IMR-90 (cell line): ENCODE results near the gene DRAP1. TPM values are rescaled to one million over a fixed set of nuclear protein-coding genes. Genes with fewer than 3 reads are reported as not detected.

ENCODE experiments used
- ATAC-seq: fragments of 200-7000 bp; cut with Tn5 transposase; 2 replicates; pipeline ENCODE4 v1.9.1; 2020; ENCODE audit warnings: low read depth, mild to moderate bottlenecking, moderate library complexity
- BruUV-seq: library from RNA; stranded (reverse); fragments of 400-500 nt; replicated peaks from 2 replicates; lab custom pipeline; 2021; lab: Mats Ljungman, UMichigan
- CTCF ChIA-PET: fragments of 300-600 bp; formaldehyde crosslinking; extraction: SDS; loops from one replicate; lab custom pipeline; 2021; ENCODE audit warnings: antibody characterized with exemption; lab: Yijun Ruan, JAX
- POLR2A ChIA-PET: fragments of 300-600 bp; sonication (Branson Sonifier 250); formaldehyde crosslinking; loops from one replicate; lab custom pipeline; 2022; ENCODE audit warnings: antibody characterized with exemption; ENCODE audit not compliant: unreplicated experiment; lab: Charles Lee
- DNase-seq: peaks from one replicate; pipeline ENCODE4 v3.0.0; 2013
- H2AFZ ChIP-seq: replicated peaks from 2 replicates; pipeline ENCODE3; 2013; ENCODE audit warnings: low read length, mild to moderate bottlenecking; ENCODE audit not compliant: poor library complexity
- H2AK5ac ChIP-seq: 2 replicates; pipeline ENCODE4 v1.6.1; 2013; ENCODE audit warnings: low read depth, low read length, inconsistent platforms
- H2AK9ac ChIP-seq: replicated peaks from 2 replicates; pipeline ENCODE3; 2013; ENCODE audit warnings: mild to moderate bottlenecking, low read depth, low read length, moderate library complexity; ENCODE audit not compliant: poor library complexity
- H2BK120ac ChIP-seq: 2 replicates; pipeline ENCODE4 v1.6.1; 2013; ENCODE audit warnings: low read depth, low read length, inconsistent platforms
- H2BK15ac ChIP-seq: 3 replicates; pipeline ENCODE4 v1.6.1; 2013; ENCODE audit warnings: low read depth, low read length, inconsistent platforms
- H2BK20ac ChIP-seq: 2 replicates; pipeline ENCODE4 v1.6.1; 2013; ENCODE audit warnings: low read depth, mild to moderate bottlenecking, inconsistent platforms, low read length, moderate library complexity
- H2BK5ac ChIP-seq: 2 replicates; pipeline ENCODE4 v1.6.1; 2013; ENCODE audit warnings: mild to moderate bottlenecking, low read depth, low read length, inconsistent platforms; ENCODE audit not compliant: poor library complexity, severe bottlenecking
- H3K14ac ChIP-seq: replicated peaks from 2 replicates; pipeline ENCODE4 v1.6.1; 2013; ENCODE audit warnings: low read depth, low read length, inconsistent platforms
- H3K18ac ChIP-seq: 2 replicates; pipeline ENCODE4 v1.6.1; 2013; ENCODE audit warnings: low read depth, low read length, control low read depth
- H3K23ac ChIP-seq: 2 replicates; pipeline ENCODE4 v1.6.1; 2013; ENCODE audit warnings: low read depth, low read length, inconsistent platforms
- H3K27ac ChIP-seq: 2 replicates; pipeline ENCODE4 v1.5.1; 2013; ENCODE audit warnings: mild to moderate bottlenecking, control low read depth, low read length; ENCODE audit not compliant: insufficient read depth
- H3K27me3 ChIP-seq: 2 replicates; pipeline ENCODE4 v1.6.1; 2013; ENCODE audit warnings: low read length; ENCODE audit not compliant: control insufficient read depth, insufficient read depth
- H3K36me3 ChIP-seq: 2 replicates; pipeline ENCODE4 v1.6.1; 2013; ENCODE audit warnings: low read length, mixed read lengths; ENCODE audit not compliant: control insufficient read depth, insufficient read depth
- H3K4ac ChIP-seq: 2 replicates; pipeline ENCODE4 v1.6.1; 2013; ENCODE audit warnings: low read depth, low read length, inconsistent platforms
- H3K4me1 ChIP-seq: 2 replicates; pipeline ENCODE4 v1.6.1; 2013; ENCODE audit warnings: low read length, mixed read lengths; ENCODE audit not compliant: control insufficient read depth, insufficient read depth
- H3K4me2 ChIP-seq: 2 replicates; pipeline ENCODE4 v1.6.1; 2013; ENCODE audit warnings: low read depth, mild to moderate bottlenecking, control low read depth, low read length, moderate library complexity
- H3K4me3 ChIP-seq: 2 replicates; pipeline ENCODE4 v1.5.1; 2013; ENCODE audit warnings: low read depth, mild to moderate bottlenecking, control low read depth, low read length, moderate library complexity; ENCODE audit not compliant: insufficient read depth
- H3K56ac ChIP-seq: 2 replicates; pipeline ENCODE4 v1.6.1; 2013; ENCODE audit warnings: low read length, inconsistent platforms; ENCODE audit not compliant: insufficient read depth; ENCODE audit errors: extremely low read depth
- H3K79me1 ChIP-seq, 2 experiments: 2 replicates each; pipeline ENCODE4 v1.6.1; 2013; ENCODE audit warnings: low read length in 2 of 2, inconsistent platforms in 1 of 2, low read depth in 1 of 2
- H3K9ac ChIP-seq: 2 replicates; pipeline ENCODE4 v1.6.1; 2013; ENCODE audit warnings: low read depth, low read length, control low read depth
- H3K9me1 ChIP-seq: 2 replicates; pipeline ENCODE4 v1.6.1; 2013; ENCODE audit warnings: low read length, inconsistent platforms; ENCODE audit not compliant: insufficient read depth
- H3K9me3 ChIP-seq: 2 replicates; pipeline ENCODE4 v1.6.1; 2013; ENCODE audit warnings: low read length; ENCODE audit not compliant: control insufficient read depth, insufficient read depth
- H4K20me1 ChIP-seq: 2 replicates; pipeline ENCODE4 v1.6.1; 2013; ENCODE audit warnings: low read length, inconsistent platforms; ENCODE audit not compliant: insufficient read depth
- H4K5ac ChIP-seq: 2 replicates; pipeline ENCODE4 v1.6.1; 2013; ENCODE audit warnings: mild to moderate bottlenecking, low read depth, low read length, control low read depth
- H4K8ac ChIP-seq, 2 experiments: 2 replicates each; pipeline ENCODE4 v1.6.1; 2013; ENCODE audit warnings: low read depth in 2 of 2, low read length in 2 of 2, control low read depth in 1 of 2, inconsistent platforms in 1 of 2
- H4K91ac ChIP-seq: 2 replicates; pipeline ENCODE4 v1.6.1; 2013; ENCODE audit warnings: low read depth, low read length, inconsistent platforms; ENCODE audit not compliant: insufficient read depth
- CHD1 ChIP-seq: IDR thresholded peaks from 2 replicates; pipeline ENCODE4 v1.6.1; 2012; ENCODE audit warnings: low read depth, low read length, improper control_type of control experiment
- FOS ChIP-seq: fragments of 150-350 bp; IDR thresholded peaks from 2 replicates; pipeline ENCODE4 v1.6.1; 2016; ENCODE audit warnings: low read depth, low read length
- NFE2L2 ChIP-seq: fragments of 150-350 bp; IDR thresholded peaks from 2 replicates; pipeline ENCODE4 v1.6.1; 2016; ENCODE audit warnings: low read depth, mild to moderate bottlenecking, low read length
- RCOR1 ChIP-seq: IDR thresholded peaks from 2 replicates; pipeline ENCODE4 v1.6.1; 2012; ENCODE audit warnings: mild to moderate bottlenecking, low read length, improper control_type of control experiment; ENCODE audit not compliant: insufficient replicate concordance
- WGBS, 2 experiments: methylation state at CpG; one replicate each; pipeline versions ENCODE4 v1.1.5 to v1.1.7; 2013; ENCODE audit warnings: missing lambda C conversion rate in 2 of 2; ENCODE audit not compliant: insufficient read length in 1 of 2; ENCODE audit errors: extremely low coverage in 2 of 2; 5-methylcytosine and 5-hydroxymethylcytosine counted together
- dilution Hi-C: fragments of 300-500 bp; cut with HindIII; formaldehyde crosslinking; loops from one replicate; pipeline ENCODE4 v1.14.3; 2018; ENCODE audit warnings: low sequenced_read_pairs; ENCODE audit not compliant: unreplicated experiment
- in situ Hi-C: fragments of 300-500 bp; cut with MboI; formaldehyde crosslinking; loops from 3 replicates; pipeline ENCODE4 v1.14.3; 2019; ENCODE audit warnings: low sequenced_read_pairs, inconsistent platforms, mixed read lengths
- intact Hi-C: fragments of 100-400 bp; cut with micrococcal nuclease; formaldehyde crosslinking; loops from 2 replicates; pipeline ENCODE4 v1.10.0; 2022
- polyA plus RNA-seq, 3 experiments: library from polyadenylated mRNA; depleted of rRNA; stranded (reverse); fragments of >200 nt; gene quantifications; 2 replicates each; pipeline ENCODE4 v1.2.3, GENCODE V29; 2012; ENCODE audit warnings: low replicate concordance in 1 of 3
- total RNA-seq: library from RNA; depleted of rRNA; stranded (reverse); fragments of >200 nt; gene quantifications from 2 replicates; pipeline ENCODE4 v1.2.3, GENCODE V29; 2012
- TF ChIP-seq, protein P1 (sequence below): fragments of 150-350 bp; IDR thresholded peaks from 2 replicates; pipeline ENCODE4 v1.6.1; 2017; ENCODE audit warnings: mild to moderate bottlenecking, antibody characterized with exemption, low read length, low read depth

DRAP1 gene
- total and polyA plus RNA-seq, 2 of the 4 experiments (the other 2 are of a cell fraction), result 237 to 344 TPM

DNA sequence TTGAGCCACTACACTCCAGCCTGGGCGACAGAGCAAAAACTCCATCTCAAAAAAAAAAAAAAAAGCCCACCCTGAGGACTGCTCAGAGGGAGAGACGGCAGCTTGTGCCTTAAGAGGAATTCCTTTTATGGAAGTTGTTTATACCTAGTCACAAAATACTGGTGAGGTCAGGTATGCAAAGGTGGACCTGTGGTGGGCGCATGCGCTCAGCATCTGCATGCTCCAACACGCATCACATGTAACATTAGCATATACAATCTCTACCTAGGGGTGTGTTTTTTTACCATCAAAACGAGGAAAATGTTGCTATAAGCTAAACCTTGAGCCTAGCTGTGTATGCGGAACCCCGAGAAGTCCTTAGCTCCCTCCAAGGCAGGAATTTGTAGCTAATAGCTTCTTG lies 35.5 kb downstream of the DRAP1 start:
- Histone ChIP-seq H3K9ac (no peak overlapping the region), H2AFZ (no peak overlapping the region), H3K4me2 (no peak overlapping the region), H3K36me3 (no peaks in the 10 kb centered on the region), H3K4ac (no peak overlapping the region), H3K9me1 (no peaks in the 10 kb centered on the region; the same call in 1 of the 2 replicates), H3K56ac (no peak overlapping the region), H3K4me3 (no peak overlapping the region), H4K20me1 (no peaks in the 10 kb centered on the region), H3K4me1 (no peaks in the 10 kb centered on the region), H2BK20ac (no peak overlapping the region), H3K23ac (no peak overlapping the region), H4K5ac (no peak overlapping the region), H2AK5ac (no peak overlapping the region), H3K9me3 (no peaks in the 10 kb centered on the region), H3K14ac (no peak overlapping the region), H3K27me3 (no peaks in the 10 kb centered on the region), H4K8ac (no peak overlapping the region), H3K79me1 (no peaks in the 10 kb centered on the region), H3K18ac (no peak overlapping the region), H2BK5ac (no peak overlapping the region), H2BK15ac (no peak overlapping the region), H3K27ac (no peak overlapping the region), H4K91ac (no peak overlapping the region), H2BK120ac (no peak overlapping the region), H2AK9ac (no peak overlapping the region)
- in situ Hi-C loops, result no loop called here
- ChIA-PET CTCF (interaction anchor here (0.7 kb wide), 1 partner anchor 70 kb away, joined by 4 read pairs; no protein-coding TSS in a partner anchor), POLR2A (no interaction called here)
- ATAC-seq (no peak), DNase-seq (no peak)
- dilution Hi-C loops, result no loop called here
- no TSS peak for BruUV-seq
- intact Hi-C loops, result no loop called here
- TF ChIP-seq CHD1 (no peak), RCOR1 (no peak), NFE2L2 (no peak), FOS (no peak)
- TF ChIP-seq, protein P1, sequence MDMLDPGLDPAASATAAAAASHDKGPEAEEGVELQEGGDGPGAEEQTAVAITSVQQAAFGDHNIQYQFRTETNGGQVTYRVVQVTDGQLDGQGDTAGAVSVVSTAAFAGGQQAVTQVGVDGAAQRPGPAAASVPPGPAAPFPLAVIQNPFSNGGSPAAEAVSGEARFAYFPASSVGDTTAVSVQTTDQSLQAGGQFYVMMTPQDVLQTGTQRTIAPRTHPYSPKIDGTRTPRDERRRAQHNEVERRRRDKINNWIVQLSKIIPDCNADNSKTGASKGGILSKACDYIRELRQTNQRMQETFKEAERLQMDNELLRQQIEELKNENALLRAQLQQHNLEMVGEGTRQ, result no peak
- no CpG with 5 or more reads among the region's 8 CpGs for WGBS, 2 experiments
